ENCODE data around the gene OSBPL6.

OSBPL6 gene

DNA sequence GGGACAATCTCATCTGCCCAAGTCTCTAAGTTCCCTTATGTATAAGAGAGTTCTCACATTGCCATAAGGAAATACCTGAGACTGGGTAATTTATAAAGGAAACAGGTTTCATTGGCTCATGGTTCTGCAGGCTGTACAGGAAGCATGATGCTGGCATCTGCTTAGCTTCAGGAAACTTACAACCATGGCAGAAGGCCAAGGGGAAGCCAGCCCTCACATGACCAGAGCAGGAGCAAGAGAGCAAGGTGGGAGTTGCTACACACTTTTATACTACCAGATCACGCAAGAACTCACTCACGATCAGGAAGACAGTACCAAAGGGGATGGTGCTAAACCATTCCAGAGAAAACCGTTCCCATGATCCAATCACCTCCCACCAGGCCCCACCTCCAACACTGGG is 182.7 kb downstream of the OSBPL6 start:
- TF ChIP-seq, protein P1, sequence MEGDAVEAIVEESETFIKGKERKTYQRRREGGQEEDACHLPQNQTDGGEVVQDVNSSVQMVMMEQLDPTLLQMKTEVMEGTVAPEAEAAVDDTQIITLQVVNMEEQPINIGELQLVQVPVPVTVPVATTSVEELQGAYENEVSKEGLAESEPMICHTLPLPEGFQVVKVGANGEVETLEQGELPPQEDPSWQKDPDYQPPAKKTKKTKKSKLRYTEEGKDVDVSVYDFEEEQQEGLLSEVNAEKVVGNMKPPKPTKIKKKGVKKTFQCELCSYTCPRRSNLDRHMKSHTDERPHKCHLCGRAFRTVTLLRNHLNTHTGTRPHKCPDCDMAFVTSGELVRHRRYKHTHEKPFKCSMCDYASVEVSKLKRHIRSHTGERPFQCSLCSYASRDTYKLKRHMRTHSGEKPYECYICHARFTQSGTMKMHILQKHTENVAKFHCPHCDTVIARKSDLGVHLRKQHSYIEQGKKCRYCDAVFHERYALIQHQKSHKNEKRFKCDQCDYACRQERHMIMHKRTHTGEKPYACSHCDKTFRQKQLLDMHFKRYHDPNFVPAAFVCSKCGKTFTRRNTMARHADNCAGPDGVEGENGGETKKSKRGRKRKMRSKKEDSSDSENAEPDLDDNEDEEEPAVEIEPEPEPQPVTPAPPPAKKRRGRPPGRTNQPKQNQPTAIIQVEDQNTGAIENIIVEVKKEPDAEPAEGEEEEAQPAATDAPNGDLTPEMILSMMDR (IDR thresholded peaks at IDR 0.05; ENCODE audit: borderline replicate concordance, insufficient read depth, low read depth, low read length): no peak
- H3K4me3 ChIP-seq (ENCODE audit: low read depth, low read length): no peak overlapping the region

DNA sequence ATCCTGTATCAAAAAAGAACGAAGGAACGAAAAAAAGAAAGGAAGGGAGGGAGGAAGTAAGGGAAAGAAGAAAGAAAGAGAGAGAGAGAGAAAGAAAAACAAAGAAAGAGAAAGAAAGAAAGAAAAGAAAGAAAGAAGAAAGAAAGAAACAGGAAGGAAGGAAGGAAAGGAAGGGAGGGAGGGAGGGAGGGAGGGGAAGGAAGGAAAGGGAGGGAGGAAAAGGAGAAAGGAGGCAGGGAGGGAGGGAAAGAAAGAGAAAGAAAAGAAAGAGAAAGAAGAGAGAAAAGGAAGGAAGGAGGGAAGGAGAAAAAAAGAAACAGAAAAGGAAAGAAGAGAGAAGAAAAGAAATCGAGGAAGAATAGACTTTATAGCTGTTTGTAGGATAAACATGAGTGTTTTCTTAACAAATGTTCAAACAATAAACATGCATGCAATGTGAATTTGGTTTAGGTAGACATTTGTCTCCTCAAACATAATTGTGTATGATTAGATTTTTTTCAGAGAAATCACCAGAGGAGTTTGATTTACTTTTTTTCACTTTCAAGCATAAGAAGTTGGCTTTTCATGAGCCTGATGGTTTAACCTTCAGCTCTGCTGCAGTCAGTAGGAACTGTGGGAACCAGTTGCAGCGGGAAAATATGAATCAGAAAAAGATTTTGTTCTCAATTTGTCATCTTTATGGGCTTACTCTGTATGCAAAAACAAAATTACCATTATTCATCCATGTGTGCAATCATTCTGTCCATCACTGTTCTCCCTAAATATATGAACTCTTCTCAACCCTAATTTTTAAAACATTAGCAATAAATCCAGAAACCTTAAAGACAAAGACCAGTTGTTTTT is 185.1 kb downstream of the OSBPL6 start:
- TF ChIP-seq, protein P1 (IDR thresholded peaks at IDR 0.05; ENCODE audit: borderline replicate concordance, insufficient read depth, low read depth, low read length): no peak
- no peak overlapping the region for H3K4me3 ChIP-seq (ENCODE audit: low read depth, low read length)

DNA sequence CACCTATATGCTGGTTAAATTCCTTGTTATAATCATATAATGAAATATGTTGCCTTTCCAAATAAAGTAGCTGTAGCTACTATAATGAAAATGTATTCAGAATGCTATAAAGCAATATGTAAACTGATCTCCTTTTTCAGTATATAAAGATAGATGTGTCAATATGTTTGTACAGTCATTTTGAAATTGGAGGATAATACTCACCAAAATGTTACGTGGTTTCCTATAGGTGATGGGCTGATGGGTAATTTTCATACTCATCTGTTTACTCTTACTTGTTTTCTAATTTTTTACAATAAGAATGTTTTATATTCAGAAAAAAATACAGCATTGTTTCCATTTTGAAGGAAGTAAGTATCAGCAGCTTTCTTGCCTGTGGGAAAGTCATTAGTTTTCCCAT is 186.5 kb downstream of the OSBPL6 start:
- TF ChIP-seq, protein P1 (IDR thresholded peaks at IDR 0.05; ENCODE audit: borderline replicate concordance, insufficient read depth, low read depth, low read length): no peak
- no peak overlapping the region for H3K4me3 ChIP-seq (ENCODE audit: low read depth, low read length)

DNA sequence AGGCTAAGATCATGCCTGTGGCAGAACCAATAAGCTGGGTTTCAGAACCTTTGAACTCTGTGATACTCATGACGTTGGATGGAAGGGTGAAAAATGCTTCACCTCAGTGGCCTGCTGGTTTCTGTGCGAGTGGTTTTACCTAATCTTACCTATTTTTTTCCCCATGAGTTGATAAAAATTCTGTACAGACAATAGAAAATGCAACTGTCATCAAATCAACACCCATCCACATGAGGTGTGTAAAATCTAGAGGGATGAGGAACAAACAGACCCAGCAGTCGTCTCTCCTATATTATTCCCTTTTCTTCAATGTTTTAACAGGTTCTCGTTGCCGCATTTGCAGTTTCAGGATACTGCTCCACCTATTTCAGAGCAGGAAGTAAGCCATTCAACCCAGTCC is 189.4 kb downstream of the OSBPL6 start:
- H3K4me3 ChIP-seq (ENCODE audit: low read depth, low read length): no peak overlapping the region
- TF ChIP-seq, protein P1 (IDR thresholded peaks at IDR 0.05; ENCODE audit: borderline replicate concordance, insufficient read depth, low read depth, low read length): no peak

DNA sequence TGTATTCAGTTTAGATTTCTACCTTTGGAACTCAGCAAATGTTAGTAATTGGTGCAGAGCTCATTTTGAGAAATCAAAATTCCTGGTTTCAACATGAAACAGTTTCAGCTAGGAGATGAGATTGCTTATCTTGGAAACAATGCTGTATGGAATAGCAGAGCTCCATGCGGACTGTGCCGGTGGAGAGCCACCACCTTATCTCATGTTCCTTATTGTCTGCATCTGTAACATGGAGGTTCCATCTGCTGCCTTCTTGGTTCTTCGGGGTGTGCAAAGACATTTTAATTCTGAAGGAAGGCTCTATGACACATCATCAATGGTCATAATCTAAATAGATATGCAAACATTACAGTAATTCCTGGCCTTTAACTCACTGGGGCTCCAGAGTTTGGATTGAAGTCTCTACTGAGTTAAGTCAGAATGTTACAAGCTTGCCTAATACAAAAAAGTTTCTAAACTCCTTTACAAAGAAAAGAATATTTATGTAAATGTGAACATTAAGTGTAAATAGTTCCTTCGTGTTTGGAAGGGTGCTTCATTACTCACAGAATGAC is 191.4 kb downstream of the OSBPL6 start:
- TF ChIP-seq, protein P1 (IDR thresholded peaks at IDR 0.05; ENCODE audit: borderline replicate concordance, insufficient read depth, low read depth, low read length): no peak
- H3K4me3 ChIP-seq (ENCODE audit: low read depth, low read length): no peak overlapping the region

DNA sequence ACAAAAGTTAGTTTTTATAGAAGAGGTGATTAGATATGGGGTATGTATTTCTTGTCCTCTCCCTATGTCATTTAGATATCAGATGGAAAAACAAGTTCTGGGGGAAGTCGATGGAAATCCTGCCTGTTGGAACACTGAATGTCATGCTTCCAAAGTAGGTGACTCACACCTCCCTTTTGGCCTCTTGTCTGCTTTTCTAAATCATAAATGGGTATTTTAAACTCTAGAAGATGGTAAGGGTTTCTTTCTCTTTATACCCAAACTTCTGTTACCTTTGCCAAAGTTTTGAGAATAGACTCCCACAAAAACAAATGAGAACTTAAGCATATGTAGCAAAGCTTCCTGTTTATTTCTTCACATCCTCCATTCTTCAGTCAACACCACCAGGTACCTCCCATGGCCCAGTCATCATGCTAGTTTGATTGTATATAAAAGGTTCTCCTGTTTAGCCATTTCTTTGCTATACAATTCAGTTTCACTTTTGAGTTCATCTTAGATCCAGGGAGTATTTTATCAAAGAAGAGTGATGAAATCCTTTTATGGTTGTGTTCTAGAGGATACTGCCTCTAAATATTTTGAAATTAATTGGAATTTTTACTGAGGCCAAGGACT is 192.8 kb downstream of the OSBPL6 start:
- no peak overlapping the region for H3K4me3 ChIP-seq (ENCODE audit: low read depth, low read length)
- TF ChIP-seq, protein P1 (IDR thresholded peaks at IDR 0.05; ENCODE audit: borderline replicate concordance, insufficient read depth, low read depth, low read length): no peak
